ENCODE measurements around the gene MMP17.

Gene MMP17

GRCh38 chr12:131842169-131842568 is 14.0 kb downstream of the MMP17 start:
- Histone ChIP-seq H3K9me2 (replicated peaks; ENCODE audit: control insufficient read depth, low read length) (no peaks in the 10 kb centered on the region), H3K4me3 (ENCODE audit: low read length) (no peak overlapping the region), H3K4me2 (ENCODE audit: low read length) (no peak overlapping the region), H4K20me1 (ENCODE audit: control insufficient read depth, insufficient read depth, low read depth, low read length) (no peaks in the 10 kb centered on the region), H3F3A (ENCODE audit: control insufficient read depth, insufficient read depth) (no peaks in the 10 kb centered on the region), H3K4me1 (ENCODE audit: control insufficient read depth, low read length) (no peaks in the 10 kb centered on the region), H3K79me2 (ENCODE audit: control insufficient read depth, low read length) (no peaks in the 10 kb centered on the region), H3K9me3 (ENCODE audit: control insufficient read depth, insufficient read depth, low read length) (no peaks in the 10 kb centered on the region), H3K27ac (ENCODE audit: low read depth, low read length) (no peak overlapping the region), H3K36me3 (ENCODE audit: control insufficient read depth, low read length) (no peaks in the 10 kb centered on the region), H3K27me3 (ENCODE audit: control insufficient read depth, low read length) (no peaks in the 10 kb centered on the region)
- TF ChIP-seq EZH2phosphoT487 (IDR thresholded peaks at IDR 0.05; ENCODE audit: borderline replicate concordance, low read length), result no peak
- no peak for TF ChIP-seq CTCF (IDR thresholded peaks at IDR 0.05; ENCODE audit: low read depth, low read length, poor library complexity, severe bottlenecking)

GRCh38 chr12:131843527-131843926 is 15.3 kb downstream of the MMP17 start:
- Histone ChIP-seq H4K20me1 (ENCODE audit: control insufficient read depth, insufficient read depth, low read depth, low read length) (no peaks in the 10 kb centered on the region), H3K79me2 (ENCODE audit: control insufficient read depth, low read length) (no peaks in the 10 kb centered on the region), H3K27ac (ENCODE audit: low read depth, low read length) (no peak overlapping the region), H3K4me1 (ENCODE audit: control insufficient read depth, low read length) (no peaks in the 10 kb centered on the region), H3K4me3 (ENCODE audit: low read length) (no peak overlapping the region), H3K9me3 (ENCODE audit: control insufficient read depth, insufficient read depth, low read length) (no peaks in the 10 kb centered on the region), H3K4me2 (ENCODE audit: low read length) (no peak overlapping the region), H3K36me3 (ENCODE audit: control insufficient read depth, low read length) (no peaks in the 10 kb centered on the region), H3K9me2 (replicated peaks; ENCODE audit: control insufficient read depth, low read length) (no peaks in the 10 kb centered on the region), H3F3A (ENCODE audit: control insufficient read depth, insufficient read depth) (no peaks in the 10 kb centered on the region), H3K27me3 (ENCODE audit: control insufficient read depth, low read length) (no peaks in the 10 kb centered on the region)
- TF ChIP-seq CTCF (IDR thresholded peaks at IDR 0.05; ENCODE audit: low read depth, low read length, poor library complexity, severe bottlenecking), result no peak
- TF ChIP-seq EZH2phosphoT487 (IDR thresholded peaks at IDR 0.05; ENCODE audit: borderline replicate concordance, low read length), result no peak

GRCh38 chr12:131844140-131844539 is 15.9 kb downstream of the MMP17 start:
- TF ChIP-seq EZH2phosphoT487 (IDR thresholded peaks at IDR 0.05; ENCODE audit: borderline replicate concordance, low read length) (no peak), CTCF (IDR thresholded peaks at IDR 0.05; ENCODE audit: low read depth, low read length, poor library complexity, severe bottlenecking) (no peak)
- Histone ChIP-seq H3K27me3 (ENCODE audit: control insufficient read depth, low read length) (no peaks in the 10 kb centered on the region), H3K4me1 (ENCODE audit: control insufficient read depth, low read length) (no peaks in the 10 kb centered on the region), H3K4me2 (ENCODE audit: low read length) (no peak overlapping the region), H3F3A (ENCODE audit: control insufficient read depth, insufficient read depth) (no peaks in the 10 kb centered on the region), H4K20me1 (ENCODE audit: control insufficient read depth, insufficient read depth, low read depth, low read length) (no peaks in the 10 kb centered on the region), H3K36me3 (ENCODE audit: control insufficient read depth, low read length) (no peaks in the 10 kb centered on the region), H3K27ac (ENCODE audit: low read depth, low read length) (no peak overlapping the region), H3K4me3 (ENCODE audit: low read length) (no peak overlapping the region), H3K9me2 (replicated peaks; ENCODE audit: control insufficient read depth, low read length) (no peaks in the 10 kb centered on the region), H3K79me2 (ENCODE audit: control insufficient read depth, low read length) (no peaks in the 10 kb centered on the region), H3K9me3 (ENCODE audit: control insufficient read depth, insufficient read depth, low read length) (no peaks in the 10 kb centered on the region)

GRCh38 chr12:131844656-131845055 is 16.5 kb downstream of the MMP17 start:
- no peaks in the 10 kb centered on the region for H3F3A ChIP-seq (ENCODE audit: control insufficient read depth, insufficient read depth)
- no peak overlapping the region for H3K4me2 ChIP-seq (ENCODE audit: low read length)
- no peaks in the 10 kb centered on the region for H3K9me2 ChIP-seq (replicated peaks; ENCODE audit: control insufficient read depth, low read length)
- no peaks in the 10 kb centered on the region for H4K20me1 ChIP-seq (ENCODE audit: control insufficient read depth, insufficient read depth, low read depth, low read length)
- H3K27me3 ChIP-seq (ENCODE audit: control insufficient read depth, low read length), result no peaks in the 10 kb centered on the region
- no peaks in the 10 kb centered on the region for H3K4me1 ChIP-seq (ENCODE audit: control insufficient read depth, low read length)
- H3K27ac ChIP-seq (ENCODE audit: low read depth, low read length), result no peak overlapping the region
- no peak for TF ChIP-seq CTCF (IDR thresholded peaks at IDR 0.05; ENCODE audit: low read depth, low read length, poor library complexity, severe bottlenecking)
- no peak for TF ChIP-seq EZH2phosphoT487 (IDR thresholded peaks at IDR 0.05; ENCODE audit: borderline replicate concordance, low read length)
- H3K4me3 ChIP-seq (ENCODE audit: low read length), result no peak overlapping the region
- H3K36me3 ChIP-seq (ENCODE audit: control insufficient read depth, low read length), result no peaks in the 10 kb centered on the region
- H3K79me2 ChIP-seq (ENCODE audit: control insufficient read depth, low read length), result no peaks in the 10 kb centered on the region
- no peaks in the 10 kb centered on the region for H3K9me3 ChIP-seq (ENCODE audit: control insufficient read depth, insufficient read depth, low read length)
